ENCODE results near the gene PYGM.

PYGM gene

GRCh38 chr11:64735725-64736259 lies 24.0 kb downstream of the PYGM start:
- DNase-seq (ENCODE audit: low read depth) = no peak

DNA sequence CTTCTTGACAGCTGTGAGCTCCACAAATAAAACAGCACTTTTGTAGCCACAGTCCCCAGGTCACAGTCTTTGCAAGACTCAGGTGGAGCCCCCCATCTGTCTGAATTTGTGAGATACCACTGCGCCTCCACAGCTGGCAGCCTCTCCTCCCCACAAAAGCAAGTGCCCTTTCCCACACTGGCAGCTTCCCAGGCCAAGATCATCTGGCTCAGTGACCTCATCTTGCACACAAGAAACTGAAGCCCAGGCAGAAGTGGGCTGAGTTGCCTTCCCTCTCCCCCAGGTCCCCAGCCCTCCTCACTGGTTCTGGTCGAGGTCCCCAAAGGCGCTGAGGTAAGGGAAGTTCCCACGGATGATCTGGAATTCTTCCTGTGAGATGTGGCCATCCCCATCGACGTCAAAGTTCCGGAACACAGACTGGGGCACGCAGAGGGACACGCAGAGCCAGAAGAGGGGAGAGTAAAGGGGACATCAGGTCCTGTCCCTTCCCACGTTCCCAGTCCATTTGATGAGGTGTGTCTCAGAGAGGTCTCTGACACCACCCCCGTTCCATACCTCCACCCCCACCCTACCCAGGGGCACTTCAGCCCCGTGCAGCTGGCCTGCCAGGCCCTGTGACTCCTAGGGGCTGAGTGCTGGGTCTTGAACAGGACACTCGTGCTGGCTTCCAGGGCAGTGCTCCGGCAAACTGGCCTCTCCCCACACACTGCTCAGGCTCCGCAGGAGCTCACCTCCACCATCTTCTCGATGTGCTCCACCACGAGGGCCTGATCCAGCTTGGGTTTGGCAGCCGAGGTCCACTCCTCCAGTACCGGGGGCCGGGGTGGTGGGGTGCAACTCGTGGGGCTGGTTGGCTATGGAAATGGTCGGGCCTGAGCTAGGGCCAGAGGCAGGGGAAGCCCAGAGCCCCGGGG lies 24.7 kb downstream of the PYGM start:
- no peak for DNase-seq (ENCODE audit: low read depth)

DNA sequence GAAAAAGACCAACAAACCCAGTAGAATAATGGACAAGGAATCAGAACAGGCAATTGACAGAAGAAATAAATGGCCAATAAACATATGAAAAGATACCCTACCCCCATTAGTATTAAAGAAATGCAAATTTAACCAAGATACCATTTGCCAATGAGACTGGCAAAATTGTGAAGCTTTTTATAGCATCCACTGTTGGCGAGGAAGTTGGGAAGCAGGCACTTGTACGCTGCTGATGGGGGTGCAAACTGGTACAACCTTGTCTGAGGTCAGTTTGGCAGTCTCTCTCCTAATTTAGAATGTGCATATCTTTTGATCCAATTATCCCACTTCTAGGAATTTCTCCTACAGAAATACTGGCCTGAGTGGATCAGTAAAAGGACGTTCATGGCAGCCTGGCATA lies 28.2 kb downstream of the PYGM start:
- DNase-seq (ENCODE audit: low read depth) = no peak

GRCh38 chr11:64729851-64730382 lies 29.9 kb downstream of the PYGM start:
- DNase-seq (ENCODE audit: low read depth) = no peak

GRCh38 chr11:64728757-64729365 lies 30.9 kb downstream of the PYGM start:
- no peak for DNase-seq (ENCODE audit: low read depth)

DNA sequence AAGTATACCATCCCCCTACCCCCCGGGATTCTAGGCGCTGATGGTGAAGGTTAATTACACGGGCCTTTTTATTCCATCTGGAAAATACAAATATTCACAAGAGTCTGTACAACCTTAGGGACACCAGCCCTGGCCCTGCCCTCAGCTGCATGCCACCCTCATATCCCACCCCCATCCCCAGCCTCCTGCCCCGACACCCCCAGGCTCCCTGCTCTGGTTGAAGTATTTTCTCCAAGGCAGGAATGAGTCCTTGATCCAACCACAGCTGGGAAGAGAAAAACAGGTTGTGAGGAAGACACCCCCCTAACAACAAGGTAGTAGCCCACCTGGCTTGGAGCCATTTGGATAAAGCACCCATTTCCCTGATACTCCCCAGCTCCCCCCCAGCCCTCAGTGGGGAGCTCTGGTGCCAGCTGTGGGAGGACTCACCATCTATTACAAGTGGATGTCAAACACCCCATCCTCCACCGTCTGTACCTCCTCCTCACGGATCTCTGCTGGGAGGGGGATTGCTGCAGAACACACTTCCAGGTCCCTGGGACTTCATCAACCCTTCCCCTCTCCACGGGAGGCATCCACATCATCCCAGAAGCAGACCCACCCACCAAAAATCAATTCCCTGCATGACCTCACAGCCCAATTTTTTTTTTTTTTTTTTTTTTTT lies 32.8 kb downstream of the PYGM start:
- no peak for DNase-seq (ENCODE audit: low read depth)

GRCh38 chr11:64726211-64726641 lies 33.5 kb downstream of the PYGM start:
- DNase-seq (ENCODE audit: low read depth) = no peak

DNA sequence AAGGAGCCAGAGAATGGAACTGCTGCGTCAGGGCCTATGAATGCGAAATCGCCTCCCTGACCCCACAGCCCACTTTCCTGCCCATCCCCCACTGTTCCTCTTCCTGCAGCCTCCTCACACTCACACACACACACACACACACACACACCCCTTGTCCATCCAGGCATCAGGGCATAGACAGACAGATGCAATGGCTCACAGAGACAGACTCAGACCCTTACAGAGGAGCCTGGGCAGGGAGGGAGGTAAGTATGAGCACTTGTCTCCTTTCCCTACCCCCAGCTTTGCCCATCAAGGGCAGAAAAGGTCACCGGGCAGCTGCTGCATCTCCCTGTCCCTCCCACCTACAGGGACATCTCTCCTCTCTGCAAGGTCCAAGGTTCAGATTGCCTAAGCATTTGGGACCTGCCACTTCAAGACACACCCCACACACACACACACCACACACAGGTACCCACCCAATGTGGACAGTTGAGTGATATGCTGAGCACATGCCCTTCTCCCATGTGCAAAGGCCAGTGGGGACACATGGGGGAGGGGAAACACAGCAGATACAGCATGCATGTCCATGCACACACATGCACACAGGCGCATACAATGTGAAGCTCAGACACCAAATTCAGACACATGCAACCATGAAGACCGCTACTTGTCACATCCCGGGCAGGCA lies 34.8 kb downstream of the PYGM start:
- DNase-seq (ENCODE audit: low read depth) = no peak

DNA sequence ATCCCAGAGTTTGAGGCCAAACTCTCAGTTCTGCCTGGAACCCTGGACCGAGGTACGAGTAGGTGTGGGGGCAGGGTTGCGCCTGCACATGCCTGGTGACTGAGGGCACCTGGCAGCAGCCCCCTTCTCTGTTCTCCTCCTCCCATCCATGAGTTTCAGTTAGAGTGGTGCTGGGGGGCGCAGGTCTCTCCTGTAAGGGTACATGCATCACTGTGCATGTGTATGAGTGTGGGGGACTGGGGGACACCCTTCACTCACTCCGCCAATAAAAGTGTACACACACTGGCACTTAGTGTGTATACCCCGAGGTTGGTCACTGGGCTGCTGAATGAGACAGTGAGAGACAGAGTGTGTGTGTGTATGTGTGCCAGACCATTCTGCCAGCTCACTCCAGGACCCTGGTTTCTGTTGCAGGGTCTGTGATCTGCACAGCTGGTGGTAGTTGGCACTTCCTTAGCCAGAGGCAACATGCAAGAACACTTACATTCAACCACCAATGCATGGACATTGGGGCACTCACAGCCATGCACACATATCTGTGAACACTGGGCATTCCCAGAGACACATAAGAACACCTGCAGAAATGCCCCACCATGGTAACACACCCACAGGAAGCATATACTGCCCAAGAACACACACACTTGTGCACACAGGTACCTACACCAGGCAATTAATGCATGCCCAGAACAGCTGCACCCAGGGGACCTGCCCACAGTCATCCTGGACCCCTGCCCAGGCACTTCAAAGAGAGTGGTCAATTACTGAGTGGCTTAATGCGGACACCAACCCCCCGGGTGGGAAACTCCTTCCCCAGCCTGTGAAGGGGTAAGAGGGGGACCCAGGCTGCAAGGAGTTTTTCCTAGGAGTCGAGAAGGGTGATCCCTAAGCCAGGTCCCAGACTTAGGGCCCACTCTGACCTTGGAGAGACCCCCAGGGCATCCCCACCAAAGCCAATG lies 35.6 kb downstream of the PYGM start:
- no peak for DNase-seq (ENCODE audit: low read depth)

DNA sequence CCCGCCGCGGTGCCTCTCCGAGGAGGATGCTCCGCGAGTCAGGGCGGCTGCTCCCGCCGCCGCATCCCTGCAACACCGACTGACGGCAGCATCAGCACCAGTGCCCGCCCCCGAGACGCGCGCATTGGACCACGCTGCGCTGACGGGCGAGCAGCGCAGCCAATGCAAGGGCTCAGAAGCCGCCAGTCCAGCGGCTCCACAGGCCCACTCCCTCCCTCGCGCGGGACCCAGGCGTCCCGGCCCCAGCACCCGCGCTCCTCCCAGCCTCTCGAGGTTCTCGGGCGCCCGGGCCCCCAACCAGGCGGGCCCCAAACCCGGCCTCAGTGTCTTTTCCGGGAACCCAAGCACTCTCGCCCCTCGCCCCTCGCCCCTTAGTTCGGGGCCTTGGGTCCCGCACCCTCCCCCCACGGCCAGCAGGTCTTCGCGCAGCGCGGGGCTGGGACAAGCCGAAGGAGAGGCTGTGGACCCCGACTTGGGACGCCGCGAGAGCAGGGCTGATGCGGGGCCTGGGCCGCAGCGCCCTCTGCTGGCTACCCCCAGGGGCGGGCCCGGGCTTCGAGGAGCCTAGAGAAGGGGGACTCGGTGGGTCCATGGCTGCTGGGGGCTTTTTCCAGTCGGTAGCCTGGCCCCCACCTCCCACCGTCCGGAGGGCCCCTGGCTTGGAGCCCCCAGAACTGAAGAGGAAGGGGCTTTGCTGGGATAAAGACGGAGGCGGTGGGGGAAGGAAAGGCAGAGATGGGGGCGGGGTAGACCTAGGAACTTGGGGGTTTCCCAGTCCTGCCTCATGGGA lies 36.5 kb downstream of the PYGM start, which contains the start of gene NRXN2:
TSS of gene NRXN2 (minus strand) at position 81 of the 790 bp plus-strand sequence. CDS start 9,498 bp downstream, outside the sequence.
- DNase-seq (ENCODE audit: low read depth) = peak; percentile 77

GRCh38 chr11:64722141-64723065 lies 37.4 kb downstream of the PYGM start:
- no peak for DNase-seq (ENCODE audit: low read depth)

GRCh38 chr11:64721359-64721699 lies 38.4 kb downstream of the PYGM start:
- DNase-seq (ENCODE audit: low read depth) = no peak

DNA sequence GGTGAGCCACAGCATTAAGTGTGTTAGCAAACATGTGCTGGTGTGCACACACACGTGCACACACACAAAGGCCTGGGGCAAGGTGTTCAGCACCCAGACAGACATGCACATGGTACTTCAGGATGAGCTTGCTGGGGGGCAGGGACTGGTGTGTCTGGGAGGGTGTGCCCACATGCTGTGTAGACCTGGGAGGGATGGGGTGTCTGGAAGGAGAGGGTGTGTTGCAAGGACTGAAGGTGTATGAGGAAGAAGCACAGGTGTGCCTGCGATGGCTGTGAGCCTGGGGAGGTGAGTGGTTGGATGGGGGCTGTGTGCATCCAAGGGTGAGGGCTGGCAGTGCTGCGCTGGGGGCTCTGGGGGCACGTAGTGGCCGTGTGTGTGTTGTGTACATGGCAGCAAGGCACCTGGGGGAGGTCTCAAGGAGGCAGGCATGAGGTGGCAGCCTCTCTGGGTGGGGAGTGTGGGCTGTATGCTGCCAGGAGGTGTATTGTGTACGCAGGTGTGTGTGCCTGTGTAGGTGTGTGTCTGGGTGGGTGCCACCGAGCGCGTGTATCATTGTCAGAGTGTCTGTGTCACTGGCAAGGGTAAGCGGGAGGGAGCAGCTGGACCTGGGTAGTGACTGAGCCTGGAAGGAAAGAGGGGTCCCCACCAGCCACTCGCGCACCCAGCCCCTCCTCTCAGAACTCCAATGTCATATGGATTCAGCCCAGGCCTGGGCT lies 39.0 kb downstream of the PYGM start:
- no peak for DNase-seq (ENCODE audit: low read depth)

DNA sequence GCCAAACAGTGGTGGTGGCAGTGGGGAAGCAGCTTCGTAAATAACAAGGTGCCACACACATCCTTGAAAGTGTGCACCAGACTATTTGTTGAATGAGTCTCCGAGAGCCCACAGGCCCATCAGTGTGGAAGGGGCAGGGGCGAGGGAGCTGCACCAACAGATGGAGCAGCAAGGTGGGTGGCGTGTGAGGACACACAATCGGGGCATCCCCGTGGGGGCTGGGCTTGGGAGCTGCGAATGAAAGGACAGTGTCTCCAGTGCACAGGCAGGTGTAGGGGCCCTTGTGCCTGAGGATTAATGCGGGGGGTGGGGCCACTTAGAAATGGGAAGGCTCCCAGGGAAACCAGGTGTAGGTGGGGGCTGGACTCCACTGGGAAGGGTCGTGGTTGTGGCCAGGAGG lies 39.6 kb downstream of the PYGM start:
- DNase-seq (ENCODE audit: low read depth) = no peak

DNA sequence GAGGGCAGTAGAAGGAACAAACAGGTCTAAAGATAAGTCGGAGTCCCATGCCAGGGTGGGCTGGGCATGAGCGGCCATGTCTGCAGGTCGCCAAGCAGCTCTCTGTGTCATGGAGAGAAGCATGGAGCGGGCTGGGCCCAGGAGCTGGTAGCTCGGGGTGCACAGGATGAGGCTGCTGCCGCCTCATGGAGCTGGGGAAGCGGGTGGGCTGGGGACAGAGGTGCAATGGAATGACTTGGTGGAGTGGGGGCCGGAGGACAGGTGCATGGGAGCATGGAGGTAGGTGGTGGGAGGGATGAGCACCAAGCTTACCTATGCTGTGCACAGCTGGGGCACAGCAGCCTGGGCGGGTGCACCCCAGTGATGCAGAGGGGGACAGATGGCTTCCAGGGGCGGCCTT lies 40.4 kb downstream of the PYGM start:
- DNase-seq (ENCODE audit: low read depth) = no peak

DNA sequence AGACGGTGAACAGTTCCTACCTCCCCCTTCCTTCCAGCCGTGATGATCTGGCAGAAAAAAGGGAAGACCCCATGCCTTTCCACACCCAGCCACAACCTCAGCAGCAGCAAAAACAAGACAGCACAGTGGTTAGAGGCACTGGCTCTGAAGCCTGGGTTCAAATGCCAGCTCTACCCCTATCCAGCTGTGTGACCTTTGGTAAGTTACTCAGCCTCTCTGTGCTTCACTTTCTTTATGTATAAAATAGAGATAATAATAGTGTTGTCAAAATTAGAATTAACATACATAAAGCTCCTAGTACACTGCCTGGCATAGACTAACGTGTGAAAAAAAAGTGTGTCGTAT lies 41.0 kb downstream of the PYGM start:
- DNase-seq (ENCODE audit: low read depth) = no peak

GRCh38 chr11:64718084-64718779 lies 41.5 kb downstream of the PYGM start:
- no peak for DNase-seq (ENCODE audit: low read depth)

- no peak for DNase-seq (ENCODE audit: low read depth)
Measured at GRCh38 chr11:64717268-64717578, 42.6 kb downstream of the PYGM start.

Measured in stimulated activated CD4-positive, alpha-beta T cell treated with anti-CD3 and anti-CD28 coated beads, Interleukin-2, amount 100 ng/mL, for 4 hours (primary cell).